Testis (tissue), 3 donors: ENCODE measurements around the gene NUP35. TPM values are rescaled to one million over a fixed set of nuclear protein-coding genes. Genes with fewer than 3 reads are reported as not detected.
"Not testable (repeated sequence)": the region's sequence is repeated elsewhere in the genome, so short reads cannot be mapped to it uniquely, and the experiment has no call there.

Experiments
- DNase-seq: peaks from one replicate; pipeline ENCODE4 v3.0.0-alpha.2; 2019
- H3K27ac ChIP-seq, 2 donors: fragments of 200-600 bp; sonication (generic); one replicate each; pipeline ENCODE4 v1.5.1; 2019
- H3K27me3 ChIP-seq: fragments of 200-600 bp; sonication (generic); one replicate; pipeline ENCODE4 v1.5.1; 2019
- H3K36me3 ChIP-seq: fragments of 200-600 bp; sonication (generic); one replicate; pipeline ENCODE4 v1.5.1; 2017; ENCODE audit warnings: low read depth; ENCODE audit errors: missing control alignments
- H3K4me1 ChIP-seq: fragments of 200-600 bp; sonication (generic); one replicate; pipeline ENCODE4 v1.5.1; 2019
- H3K4me3 ChIP-seq, 2 donors: fragments of 200-600 bp; sonication (generic); one replicate each; pipeline ENCODE4 v1.5.1; 2017 to 2019
- H3K9me3 ChIP-seq: fragments of 200-600 bp; sonication (generic); one replicate; pipeline ENCODE4 v1.5.1; 2017
- POLR2A ChIP-seq: fragments of 450-650 bp; IDR thresholded peaks from one replicate; pipeline ENCODE4 v1.6.1; 2017; ENCODE audit warnings: antibody characterized with exemption, mild to moderate bottlenecking, moderate library complexity
- WGBS, 2 donors: methylation state at CpG; one replicate each; pipeline ENCODE4 v1.1.5; 2018; 5-methylcytosine and 5-hydroxymethylcytosine counted together
- intact Hi-C: fragments of 100-400 bp; cut with DNase I; formaldehyde crosslinking; loops from one replicate; pipeline ENCODE4 v1.15.1; 2023; ENCODE audit warnings: low total_unique reads
- polyA plus RNA-seq: library from polyadenylated mRNA; stranded (reverse); fragments of 350-450 nt; fragmentation: Illumina TruSeq; extraction: RNeasy Lipid Tissue Mini Kit (QIAGEN cat#74804); gene quantifications from one replicate; pipeline ENCODE4 v1.2.3, GENCODE V29; 2014; ENCODE audit warnings: low read depth, low replicate concordance; ENCODE audit not compliant: insufficient read depth
- total RNA-seq, 2 donors: library from RNA; depleted of rRNA; stranded (reverse); fragments of >200 nt; gene quantifications; one replicate each; pipeline ENCODE4 v1.2.3, GENCODE V29; 2016
- TF ChIP-seq, protein P1 (sequence below), 3 experiments: fragments of 450-650 bp in 2 of 3; fragments of 200-600 bp in 1 of 3; sonication (generic) in 1 of 3; IDR thresholded peaks; one replicate each; pipeline ENCODE4 v1.5.1; 2016 to 2019; ENCODE audit warnings: antibody characterized with exemption in 3 of 3, mild to moderate bottlenecking in 2 of 3, moderate library complexity in 1 of 3

Gene NUP35
- total and polyA plus RNA-seq, 3 donors from 2014 or later = 29.9 to 54.8 (median 35.9) TPM

DNA sequence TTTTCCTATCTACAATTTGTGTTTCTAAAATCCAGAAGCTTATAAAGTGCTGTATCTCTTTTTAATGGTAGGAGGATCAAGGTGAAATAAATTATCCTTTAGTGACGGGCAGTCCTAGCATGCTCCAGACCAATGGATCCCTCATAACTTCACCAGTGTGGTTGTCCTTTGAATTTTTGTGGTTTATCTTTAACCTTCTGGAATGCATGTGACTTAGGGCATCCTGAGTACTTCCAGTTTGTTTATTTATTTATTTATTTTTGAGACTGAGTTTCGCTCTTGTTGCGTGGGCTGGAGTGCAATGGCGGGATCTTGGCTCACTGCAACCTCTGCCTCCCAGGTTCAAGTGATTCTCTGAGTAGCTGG lies 40.4 kb downstream of the NUP35 start:
- DNase-seq = no peak
- WGBS, 2 donors = 98 to 99% methylated on average over 4 of the region's 4 CpGs
- Histone ChIP-seq H3K36me3 (no peaks in the 10 kb centered on the region), H3K4me3 (no peak overlapping the region), H3K9me3 (no peaks in the 10 kb centered on the region), H3K27ac (no peak overlapping the region), H3K4me1 (no peaks in the 10 kb centered on the region), H3K27me3 (no peaks in the 10 kb centered on the region)
- intact Hi-C loops = no loop called here
- TF ChIP-seq POLR2A = no peak
- TF ChIP-seq, protein P1, sequence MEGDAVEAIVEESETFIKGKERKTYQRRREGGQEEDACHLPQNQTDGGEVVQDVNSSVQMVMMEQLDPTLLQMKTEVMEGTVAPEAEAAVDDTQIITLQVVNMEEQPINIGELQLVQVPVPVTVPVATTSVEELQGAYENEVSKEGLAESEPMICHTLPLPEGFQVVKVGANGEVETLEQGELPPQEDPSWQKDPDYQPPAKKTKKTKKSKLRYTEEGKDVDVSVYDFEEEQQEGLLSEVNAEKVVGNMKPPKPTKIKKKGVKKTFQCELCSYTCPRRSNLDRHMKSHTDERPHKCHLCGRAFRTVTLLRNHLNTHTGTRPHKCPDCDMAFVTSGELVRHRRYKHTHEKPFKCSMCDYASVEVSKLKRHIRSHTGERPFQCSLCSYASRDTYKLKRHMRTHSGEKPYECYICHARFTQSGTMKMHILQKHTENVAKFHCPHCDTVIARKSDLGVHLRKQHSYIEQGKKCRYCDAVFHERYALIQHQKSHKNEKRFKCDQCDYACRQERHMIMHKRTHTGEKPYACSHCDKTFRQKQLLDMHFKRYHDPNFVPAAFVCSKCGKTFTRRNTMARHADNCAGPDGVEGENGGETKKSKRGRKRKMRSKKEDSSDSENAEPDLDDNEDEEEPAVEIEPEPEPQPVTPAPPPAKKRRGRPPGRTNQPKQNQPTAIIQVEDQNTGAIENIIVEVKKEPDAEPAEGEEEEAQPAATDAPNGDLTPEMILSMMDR (IDR thresholded peaks at IDR 0.05) = no peak

DNA sequence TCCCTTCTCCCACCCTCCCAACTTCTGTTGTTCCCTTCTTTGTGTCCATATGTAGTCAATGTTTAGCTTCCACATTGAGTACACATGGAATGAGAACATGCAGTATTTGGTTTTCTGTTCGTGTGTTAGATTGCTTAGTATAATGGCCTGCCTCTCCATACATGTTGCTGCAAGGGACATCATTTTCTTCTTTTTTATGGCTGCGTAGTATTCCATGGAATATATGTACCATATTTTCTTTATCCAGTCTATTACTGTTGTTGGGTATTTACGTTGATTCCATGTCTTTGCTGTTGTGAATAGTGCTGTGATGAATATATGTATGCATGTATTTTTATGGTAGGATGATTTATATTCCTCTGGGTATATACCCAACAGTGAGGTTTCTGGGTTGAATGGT lies 42.0 kb downstream of the NUP35 start:
- Histone ChIP-seq H3K27ac (no peak overlapping the region), H3K4me3 (no peak overlapping the region), H3K27me3 (no peaks in the 10 kb centered on the region), H3K36me3 (no peaks in the 10 kb centered on the region), H3K4me1 (no peaks in the 10 kb centered on the region), H3K9me3 (no peaks in the 10 kb centered on the region)
- 92 to 97% methylated on average over 3 of the region's 3 CpGs for WGBS, 2 donors
- DNase-seq = no peak
- TF ChIP-seq, protein P1 (IDR thresholded peaks at IDR 0.05) = no peak
- intact Hi-C loops = no loop called here

DNA sequence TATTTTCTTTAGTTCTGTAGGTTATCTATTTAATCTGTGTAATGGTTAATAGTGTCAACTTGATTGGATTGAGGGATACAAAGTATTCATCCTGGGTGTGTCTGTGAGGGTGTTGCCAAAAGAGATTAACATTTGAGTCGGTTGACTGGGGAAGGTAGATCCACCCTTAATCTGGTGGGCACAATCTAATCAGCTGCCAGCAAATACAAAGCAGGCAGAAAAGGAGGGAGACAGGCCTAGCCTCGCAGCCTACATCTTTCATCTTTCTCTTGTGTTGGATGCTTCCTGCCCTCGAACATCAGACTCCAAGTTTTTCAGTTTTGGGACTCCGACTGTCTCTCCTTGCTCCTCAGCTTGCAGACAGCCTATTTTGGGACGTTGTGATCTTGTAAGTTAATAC lies 42.7 kb downstream of the NUP35 start:
- WGBS, 2 donors = 83 to 91% methylated on average over 5 of the region's 5 CpGs
- H3K9me3 ChIP-seq, H3K4me1 ChIP-seq, H3K36me3 ChIP-seq, H3K4me3 ChIP-seq, H3K27me3 ChIP-seq, H3K27ac ChIP-seq, intact Hi-C loops, DNase-seq: not testable (repeated sequence)

DNA sequence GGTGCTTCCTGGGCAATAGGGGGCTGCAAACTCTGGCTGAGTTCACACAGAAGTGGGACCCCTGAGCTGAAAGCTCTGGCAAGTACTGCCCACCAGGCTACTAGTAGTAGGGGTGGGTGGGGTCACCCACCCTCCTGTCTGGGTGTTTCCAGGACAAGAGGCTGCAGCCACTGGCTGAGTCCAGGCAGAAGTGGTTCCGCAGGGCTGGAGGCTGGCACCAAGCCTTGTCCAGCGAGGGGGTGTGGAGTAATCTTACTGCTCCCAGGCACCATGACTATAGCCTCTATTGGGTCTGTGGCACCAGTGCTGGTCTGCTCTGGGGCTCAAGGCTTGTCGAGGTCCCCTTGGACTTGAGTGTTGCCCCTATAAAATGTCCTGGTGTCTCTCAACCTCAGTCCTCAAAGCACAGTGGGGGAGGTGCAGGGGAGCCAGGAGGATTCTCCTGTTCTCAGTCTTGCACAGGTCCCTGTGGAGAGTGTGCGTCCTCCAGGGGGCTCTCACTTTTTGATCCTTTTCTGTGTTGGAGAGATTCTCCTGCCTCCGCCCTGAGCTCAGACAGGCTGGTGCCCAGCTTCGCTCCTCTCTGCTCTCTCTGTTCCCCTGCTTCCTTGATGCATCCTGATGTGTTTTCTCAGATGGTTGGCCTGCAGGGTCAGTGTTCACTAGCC lies 48.1 kb downstream of the NUP35 start:
- no peak for TF ChIP-seq POLR2A
- TF ChIP-seq, protein P1 (IDR thresholded peaks at IDR 0.05) = no peak
- Histone ChIP-seq H3K27me3 (no peaks in the 10 kb centered on the region), H3K9me3 (no peaks in the 10 kb centered on the region), H3K36me3 (no peaks in the 10 kb centered on the region), H3K4me3 (no peak overlapping the region), H3K4me1 (no peaks in the 10 kb centered on the region), H3K27ac (no peak overlapping the region)
- whole genome bisulfite sequencing, 2 donors = 85 to 93% methylated on average over 5 to 6 of the region's 6 CpGs
- intact Hi-C loops = no loop called here
- no peak for DNase-seq

DNA sequence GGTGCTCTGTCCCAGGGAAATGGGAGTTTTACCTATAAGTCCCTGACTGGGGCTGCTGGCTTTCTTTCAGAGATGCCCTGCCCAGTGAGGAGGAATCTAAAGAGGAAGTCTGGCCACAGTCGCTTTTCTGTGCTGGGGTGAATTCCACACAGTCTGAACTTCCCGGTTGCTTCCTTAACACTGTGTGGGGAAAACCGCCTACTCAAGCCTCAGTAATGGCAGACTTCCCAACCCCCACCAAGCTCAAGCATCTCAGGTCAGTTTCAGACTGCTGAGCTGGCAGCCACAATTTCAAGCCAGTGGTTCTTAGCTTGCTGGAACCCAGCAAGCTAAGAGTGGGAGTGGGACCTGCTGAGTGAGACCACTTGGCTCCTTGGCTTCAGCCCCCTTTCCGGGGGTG lies 54.9 kb downstream of the NUP35 start:
- TF ChIP-seq, protein P1 (IDR thresholded peaks at IDR 0.05) = no peak
- TF ChIP-seq POLR2A = no peak
- intact Hi-C loops = no loop called here
- WGBS, 2 donors = 94 to 95% methylated on average over 2 to 4 of the region's 4 CpGs
- no peaks in the 10 kb centered on the region for H3K27me3 ChIP-seq
- no peak overlapping the region for H3K27ac ChIP-seq
- no peaks in the 10 kb centered on the region for H3K4me1 ChIP-seq
- no peak overlapping the region for H3K4me3 ChIP-seq
- no peaks in the 10 kb centered on the region for H3K9me3 ChIP-seq
- no peak for DNase-seq
- H3K36me3 ChIP-seq = no peaks in the 10 kb centered on the region
